Measurements from ENCODE around the gene IRGC.
"Not testable (repeated sequence)": the region's sequence is repeated elsewhere in the genome, so short reads cannot be mapped to it uniquely, and the experiment has no call there.

- TF ChIP-seq CTCF (conservative IDR thresholded peaks at IDR 0.05; ENCODE audit: low read depth, low read length); CEBPB (IDR thresholded peaks at IDR 0.05; ENCODE audit: low read depth, low read length); MXI1 (IDR thresholded peaks at IDR 0.05; ENCODE audit: borderline replicate concordance, low read depth, low read length); USF2 (IDR thresholded peaks at IDR 0.05; ENCODE audit: low read depth, low read length); MAFK (IDR thresholded peaks at IDR 0.05; ENCODE audit: low read depth, low read length); RFX5 (IDR thresholded peaks at IDR 0.05; ENCODE audit: low read depth, low read length); RAD21 (IDR thresholded peaks at IDR 0.05; ENCODE audit: low read length); NFE2L2 (IDR thresholded peaks at IDR 0.05; ENCODE audit: low read depth, low read length): not testable (repeated sequence)
Observed at GRCh38 chr19:43682269-43682668, 33.6 kb upstream of the IRGC start.

Data from IMR-90 (cell line).